Esophagus (tissue), 2 donors: ENCODE measurements around the gene PROSER1. TPM values are rescaled to one million over a fixed set of nuclear protein-coding genes. Genes with fewer than 3 reads are reported as not detected.
"Not testable (repeated sequence)": the region's sequence is repeated elsewhere in the genome, so short reads cannot be mapped to it uniquely, and the experiment has no call there.

Experiments used
- H3K27ac ChIP-seq, 2 donors: one replicate each; pipeline ENCODE4 v1.5.1; 2013; ENCODE audit warnings: low read depth in 2 of 2, mild to moderate bottlenecking in 2 of 2, inconsistent platforms in 1 of 2, low read length in 1 of 2, moderate library complexity in 1 of 2
- H3K27me3 ChIP-seq, 2 donors: one replicate each; pipeline ENCODE4 v1.6.1; 2013; ENCODE audit warnings: low read length in 2 of 2, control low read depth in 1 of 2, mild to moderate bottlenecking in 1 of 2; ENCODE audit not compliant: insufficient read depth in 2 of 2, control insufficient read depth in 1 of 2
- H3K36me3 ChIP-seq, 2 donors: one replicate each; pipeline ENCODE4 v1.6.1; 2013; ENCODE audit warnings: low read length in 1 of 2; ENCODE audit not compliant: control insufficient read depth in 2 of 2, insufficient read depth in 2 of 2
- H3K4me1 ChIP-seq, 2 donors: one replicate each; pipeline ENCODE4 v1.6.1; 2013; ENCODE audit warnings: low read length in 1 of 2; ENCODE audit not compliant: control insufficient read depth in 2 of 2, insufficient read depth in 2 of 2
- H3K4me3 ChIP-seq, 2 donors: one replicate each; pipeline ENCODE4 v1.5.1; 2013; ENCODE audit warnings: low read length in 2 of 2, mild to moderate bottlenecking in 2 of 2, low read depth in 1 of 2, moderate library complexity in 1 of 2
- H3K9me3 ChIP-seq, 2 donors: one replicate each; pipeline ENCODE4 v1.6.1; 2013; ENCODE audit warnings: mild to moderate bottlenecking in 2 of 2, low read depth in 1 of 2, low read length in 1 of 2, moderate library complexity in 1 of 2; ENCODE audit not compliant: control insufficient read depth in 2 of 2, insufficient read depth in 1 of 2
- WGBS, 2 donors: extraction: QIAGEN DNeasy Blood & Tissue Kit; methylation state at CpG; one replicate each; pipeline ENCODE4 v1.1.7; 2013; 5-methylcytosine and 5-hydroxymethylcytosine counted together
- polyA plus RNA-seq, 2 donors: library from polyadenylated mRNA; stranded (reverse); fragments of 200-250 nt; gene quantifications; one replicate each; pipeline ENCODE4 v1.2.3, GENCODE V29; 2013
- donor health status: healthy with polysubstance abuse.
- donor health status: Bipolar disorder and iron deficiency.

Gene PROSER1
- polyA plus RNA-seq, 2 donors: 7.3 to 8.8 TPM

DNA sequence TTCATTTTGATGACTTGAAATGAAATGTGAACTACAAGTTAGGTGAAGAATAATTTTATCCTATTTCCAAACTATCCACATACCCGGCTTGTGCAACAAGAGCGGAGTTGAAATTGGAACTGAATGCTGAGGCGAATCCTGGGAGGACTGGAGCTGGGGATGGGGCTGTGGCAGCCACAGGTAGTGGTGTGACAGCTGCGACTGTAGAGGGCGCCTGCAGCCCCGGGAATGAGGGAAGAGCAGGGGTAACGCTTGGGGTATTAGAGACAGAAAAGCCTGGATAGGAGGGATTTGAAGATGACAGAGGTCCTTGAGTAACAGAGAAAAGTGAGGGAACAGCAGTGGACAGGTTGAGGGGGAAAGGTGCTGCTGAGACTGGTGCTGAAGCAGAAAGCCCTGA lies 25.3 kb downstream of the PROSER1 start:
- H3K4me1 ChIP-seq: no peaks in the 10 kb centered on the region
- no peak overlapping the region for H3K4me3 ChIP-seq
- no peaks in the 10 kb centered on the region for H3K27me3 ChIP-seq
- WGBS, 2 donors: 82 to 84% methylated on average over 7 of the region's 7 CpGs
- no peaks in the 10 kb centered on the region for H3K9me3 ChIP-seq
- no peak overlapping the region for H3K27ac ChIP-seq
- peaks cover 5 to 17% of the 10 kb centered on the region in 2 donors for H3K36me3 ChIP-seq

DNA sequence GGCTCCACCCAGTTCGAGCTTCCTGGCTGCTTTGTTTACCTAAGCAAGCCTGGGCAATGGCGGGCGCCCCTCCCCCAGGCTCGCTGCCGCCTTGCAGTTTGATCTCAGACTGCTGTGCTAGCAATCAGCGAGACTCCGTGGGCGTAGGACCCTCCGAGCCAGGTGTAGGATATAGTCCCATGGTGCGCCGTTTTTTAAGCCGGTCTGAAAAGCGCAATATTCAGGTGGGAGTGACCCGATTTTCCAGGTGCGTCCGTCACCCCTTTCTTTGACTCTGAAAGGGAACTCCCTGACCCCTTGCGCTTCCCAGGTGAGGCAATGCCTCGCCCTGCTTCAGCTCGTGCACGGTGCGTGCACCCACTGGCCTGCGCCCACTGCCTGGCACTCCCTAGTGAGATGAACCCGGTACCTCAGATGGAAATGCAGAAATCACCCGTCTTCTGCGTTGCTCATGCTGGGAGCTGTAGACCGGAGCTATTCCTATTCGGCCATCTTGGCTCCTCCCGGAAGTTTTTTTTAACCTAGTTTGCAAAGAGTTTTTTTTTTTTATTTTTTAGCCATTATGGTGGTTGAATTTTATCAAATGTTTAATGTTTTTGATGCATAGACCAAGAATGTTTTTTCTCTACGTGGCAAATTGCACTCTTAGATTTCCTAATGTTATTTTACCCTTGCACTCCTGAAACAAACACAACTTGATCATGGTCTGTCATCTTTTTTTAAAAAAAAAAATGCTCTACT lies 31.3 kb downstream of the PROSER1 start:
- not testable (repeated sequence) for H3K36me3 ChIP-seq, H3K4me1 ChIP-seq, H3K9me3 ChIP-seq, H3K27ac ChIP-seq, H3K27me3 ChIP-seq, H3K4me3 ChIP-seq
- WGBS, 2 donors: 60 to 79% methylated on average over 24 to 29 of the region's 29 CpGs

DNA sequence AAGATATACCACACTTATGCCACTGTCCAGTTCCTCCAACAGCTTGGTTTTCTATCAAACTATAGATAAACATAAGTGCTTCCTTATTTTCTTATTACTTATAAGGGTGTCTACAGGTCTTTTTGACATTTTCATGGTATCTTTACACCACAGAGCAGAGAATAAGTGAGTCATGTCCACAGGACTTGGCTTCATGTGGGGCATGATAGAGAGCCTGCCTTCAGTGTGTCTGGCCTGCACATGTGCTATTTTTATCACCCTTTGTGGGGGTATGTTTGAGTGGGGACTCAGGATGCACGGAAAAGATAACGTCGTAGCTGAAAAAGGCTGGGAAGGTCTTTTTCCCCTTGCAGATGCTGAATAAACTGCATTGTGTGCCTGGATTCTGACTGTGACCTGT lies 39.1 kb downstream of the PROSER1 start:
- peaks cover 0 to 2% of the 10 kb centered on the region in 2 donors for H3K9me3 ChIP-seq
- no peak overlapping the region for H3K27ac ChIP-seq
- H3K4me3 ChIP-seq: no peak overlapping the region
- no peaks in the 10 kb centered on the region for H3K27me3 ChIP-seq
- H3K4me1 ChIP-seq: no peaks in the 10 kb centered on the region
- WGBS, 2 donors: 79 to 83% methylated on average over 3 of the region's 3 CpGs
- no peaks in the 10 kb centered on the region for H3K36me3 ChIP-seq

DNA sequence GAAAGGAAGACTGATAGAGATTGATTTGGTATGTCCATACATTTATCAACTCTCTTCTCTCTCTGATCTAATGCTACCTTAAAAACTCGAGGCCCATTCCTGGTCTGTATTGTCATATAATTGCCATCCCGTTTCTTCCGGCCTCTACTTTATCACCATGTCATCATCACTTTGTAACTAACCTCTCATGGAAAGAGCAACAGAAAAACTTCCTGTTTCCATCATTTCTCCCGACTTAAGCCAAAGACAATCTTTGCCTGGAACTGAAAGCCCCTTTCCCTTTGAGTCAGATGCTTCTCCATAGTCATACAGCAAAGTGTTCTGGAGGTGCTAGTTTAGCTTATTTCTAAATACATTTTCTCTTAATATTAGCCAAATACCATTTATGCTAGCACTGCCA lies 44.5 kb downstream of the PROSER1 start:
- Histone ChIP-seq H3K4me1 (no peaks in the 10 kb centered on the region), H3K36me3 (no peaks in the 10 kb centered on the region), H3K4me3 (no peak overlapping the region), H3K27me3 (no peaks in the 10 kb centered on the region), H3K27ac (no peak overlapping the region), H3K9me3 (peaks cover 0 to 2% of the 10 kb centered on the region in 2 donors)
- 67 to 69% methylated on average over 4 of the region's 4 CpGs for WGBS, 2 donors

DNA sequence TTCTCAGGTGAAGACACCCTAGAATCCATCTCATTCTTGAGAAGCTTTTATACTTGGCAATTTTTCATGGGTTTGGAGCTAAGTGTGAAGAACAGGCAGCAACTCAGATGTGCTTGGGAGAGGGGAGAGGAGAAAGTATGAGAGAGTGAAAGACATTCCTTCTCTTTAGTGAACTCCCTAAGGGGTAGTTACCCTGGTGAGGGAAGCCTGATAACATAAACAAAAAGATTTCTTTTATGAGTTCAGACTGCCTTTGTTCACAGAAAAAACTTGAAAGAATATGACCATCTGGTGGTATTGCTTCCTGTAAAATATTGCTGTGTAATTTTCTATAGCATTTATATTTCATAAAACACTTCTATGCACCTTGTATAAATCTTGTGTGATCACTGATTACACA lies 47.2 kb downstream of the PROSER1 start, which contains the start of gene STOML3:
Gene STOML3, minus strand, starts transcription at position 139 of the 400 bp plus-strand sequence. Its CDS starts 110 bp downstream, at position 29.
- Histone ChIP-seq H3K36me3 (no peaks in the 10 kb centered on the region), H3K9me3 (no peaks in the 10 kb centered on the region), H3K4me3 (no peak within 1 kb of the TSS), H3K4me1 (no peaks in the 10 kb centered on the region), H3K27me3 (no peaks in the 10 kb centered on the region), H3K27ac (no peak within 1 kb of the TSS)

DNA sequence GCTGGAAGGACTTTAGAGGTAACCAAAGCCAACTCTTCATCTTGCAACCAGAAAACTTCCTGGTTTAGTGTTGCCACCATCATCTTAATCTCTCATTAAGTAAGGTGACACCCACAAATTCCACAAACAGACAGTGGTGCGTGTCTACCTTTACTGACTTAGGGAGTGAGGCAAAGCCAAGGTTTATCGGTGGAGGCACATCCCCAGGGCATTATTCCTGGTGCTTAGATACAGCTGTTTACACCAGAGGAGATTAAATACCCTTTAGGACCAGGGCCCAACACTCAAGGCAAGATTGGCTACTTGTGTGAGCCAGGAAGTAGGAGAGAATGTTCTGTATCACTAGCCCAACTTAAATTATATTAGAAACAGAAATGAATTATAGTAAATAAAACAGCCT lies 56.8 kb downstream of the PROSER1 start:
- Histone ChIP-seq H3K27ac (no peak overlapping the region), H3K36me3 (no peaks in the 10 kb centered on the region), H3K9me3 (peaks cover 3 to 4% of the 10 kb centered on the region in 2 donors), H3K27me3 (no peaks in the 10 kb centered on the region), H3K4me1 (no peaks in the 10 kb centered on the region), H3K4me3 (no peak overlapping the region)
- WGBS, 2 donors: 46 to 49% methylated on average over 2 of the region's 2 CpGs

DNA sequence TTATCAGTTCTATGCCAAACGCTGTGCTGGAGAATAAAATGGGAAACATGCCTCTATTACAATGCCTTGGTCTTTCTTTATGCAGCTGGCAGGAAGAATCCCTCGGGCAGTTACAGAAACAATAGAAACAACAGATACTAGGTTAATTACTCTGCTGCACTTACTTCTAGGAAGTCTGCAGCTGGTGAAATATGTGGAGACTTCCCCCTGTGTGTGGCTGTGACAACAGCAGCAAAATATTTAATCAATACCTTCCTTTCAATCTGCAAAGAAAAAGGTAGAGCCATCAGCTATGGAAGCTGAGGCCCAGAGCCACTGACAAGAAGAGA lies 57.2 kb downstream of the PROSER1 start:
- Histone ChIP-seq H3K9me3 (peaks cover 3 to 4% of the 10 kb centered on the region in 2 donors), H3K27ac (no peak overlapping the region), H3K27me3 (no peaks in the 10 kb centered on the region), H3K4me1 (no peaks in the 10 kb centered on the region), H3K4me3 (no peak overlapping the region), H3K36me3 (no peaks in the 10 kb centered on the region)
- 23 to 30% methylated on average over 2 of the region's 2 CpGs for WGBS, 2 donors

DNA sequence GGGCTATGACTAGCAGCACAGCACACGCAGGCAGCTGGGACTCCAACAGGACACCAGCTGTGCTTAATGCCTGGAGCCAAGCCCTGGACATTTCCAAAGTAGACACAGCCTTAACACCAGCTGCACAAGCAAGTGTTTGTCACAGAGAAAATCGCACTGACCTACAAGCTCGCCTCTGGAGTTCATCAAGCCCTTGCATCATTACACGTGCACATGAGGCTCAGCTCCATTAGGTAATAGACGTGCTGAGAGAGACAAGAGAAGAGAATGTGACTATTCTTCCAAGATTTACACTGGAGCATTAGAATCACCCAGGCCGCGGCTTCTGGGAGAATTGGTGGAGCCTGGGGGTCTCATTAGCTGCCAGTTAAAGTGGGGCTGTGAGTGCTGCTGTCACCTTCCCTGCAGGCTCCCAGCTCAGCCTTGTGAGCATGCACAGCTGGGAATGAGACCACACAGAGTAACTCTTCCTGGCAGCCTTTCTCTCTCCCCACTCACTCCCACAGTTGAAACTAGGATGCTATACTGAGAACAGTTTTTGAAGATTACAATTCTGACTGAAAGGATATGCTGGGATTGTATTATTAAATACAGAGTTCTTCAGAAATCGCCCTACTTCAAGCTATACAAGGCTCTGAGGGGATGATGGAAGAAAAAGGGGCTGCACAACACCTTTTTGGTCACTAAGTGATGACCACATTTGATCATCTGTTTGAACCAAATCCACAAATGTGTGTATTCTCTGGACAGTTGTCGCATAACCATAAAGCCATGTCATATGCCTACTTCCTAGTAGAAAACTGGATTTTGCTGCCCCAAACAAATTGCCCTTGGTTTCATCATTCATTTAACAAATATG lies 57.8 kb downstream of the PROSER1 start:
- Histone ChIP-seq H3K27ac (no peak overlapping the region), H3K9me3 (peaks cover 3 to 4% of the 10 kb centered on the region in 2 donors), H3K4me3 (no peak overlapping the region), H3K36me3 (no peaks in the 10 kb centered on the region), H3K27me3 (no peaks in the 10 kb centered on the region), H3K4me1 (no peaks in the 10 kb centered on the region)
- WGBS, 2 donors: 48 to 63% methylated on average over 9 of the region's 9 CpGs

DNA sequence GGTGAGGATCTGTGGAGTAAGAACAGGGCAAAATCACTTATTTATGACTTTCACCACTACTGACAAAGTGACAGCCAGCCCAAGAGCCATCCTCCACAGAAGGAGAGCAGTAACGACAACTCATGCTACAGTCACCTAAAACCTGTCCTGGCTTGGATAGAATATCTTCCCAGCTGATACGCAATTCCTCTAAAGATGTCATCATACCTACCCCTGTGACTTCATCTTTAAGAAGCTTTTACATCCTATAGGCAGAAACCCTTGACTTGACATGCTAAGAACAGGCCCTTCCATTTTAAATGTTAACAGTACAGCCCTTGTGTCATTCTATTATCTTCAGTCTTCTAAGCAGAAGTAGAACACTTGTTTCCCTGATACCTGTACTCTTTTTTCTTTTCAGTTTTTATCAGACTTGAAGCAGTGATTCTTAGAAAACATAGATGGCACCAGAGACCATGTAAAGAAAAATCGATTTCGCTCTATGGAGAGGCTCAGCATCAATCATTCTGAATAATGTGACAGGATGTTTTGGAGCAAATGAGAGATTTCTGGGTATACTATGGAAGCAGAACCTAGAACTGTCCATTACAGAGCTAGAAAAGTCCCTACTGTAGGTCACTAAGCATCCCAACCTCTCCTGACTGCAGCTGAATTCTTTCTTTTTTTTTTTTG lies 67.4 kb downstream of the PROSER1 start:
- no peaks in the 10 kb centered on the region for H3K27me3 ChIP-seq
- WGBS, 2 donors: 79 to 85% methylated on average over 4 of the region's 4 CpGs
- no peaks in the 10 kb centered on the region for H3K9me3 ChIP-seq

More for the DNA sequence above, 67.4 kb downstream of the PROSER1 start:
- Histone ChIP-seq H3K27ac (no peak overlapping the region), H3K36me3 (no peaks in the 10 kb centered on the region), H3K4me3 (no peak overlapping the region), H3K4me1 (no peaks in the 10 kb centered on the region)
